ENCODE measurements around the gene VSIR.
A peak's percentile ranks its signal among the peaks of the same experiment; 100 is the strongest.

Gene VSIR

GRCh38 chr10:71806704-71807556 lies 33.6 kb upstream of the VSIR start:
- DNase-seq: no peak

GRCh38 chr10:71805776-71806703 lies 32.7 kb upstream of the VSIR start:
- DNase-seq: no peak

GRCh38 chr10:71804077-71804476 lies 30.8 kb upstream of the VSIR start:
- peak; percentile 84 for DNase-seq

GRCh38 chr10:71802715-71803488 lies 29.6 kb upstream of the VSIR start:
- no peak for DNase-seq

- DNase-seq: no peak
Observed at GRCh38 chr10:71802235-71802634, 28.9 kb upstream of the VSIR start.

- DNase-seq: peak; percentile 85
Observed at GRCh38 chr10:71801361-71801760, 28.0 kb upstream of the VSIR start.

- peak; percentile 34 for DNase-seq
Observed at GRCh38 chr10:71799608-71800453, 26.5 kb upstream of the VSIR start.

- no peak for DNase-seq
Observed at GRCh38 chr10:71799112-71799511, 25.8 kb upstream of the VSIR start.

- DNase-seq: no peak
Observed at GRCh38 chr10:71798308-71798624, 24.9 kb upstream of the VSIR start.

GRCh38 chr10:71797533-71798307 lies 24.4 kb upstream of the VSIR start:
- peak; percentile 97 for DNase-seq

- DNase-seq: no peak
Observed at GRCh38 chr10:71796749-71797405, 23.6 kb upstream of the VSIR start.

- peak; percentile 69 for DNase-seq
Observed at GRCh38 chr10:71795248-71795647, 21.9 kb upstream of the VSIR start.

GRCh38 chr10:71790749-71791440 lies 17.6 kb upstream of the VSIR start:
- no peak for DNase-seq

GRCh38 chr10:71789871-71790270 lies 16.6 kb upstream of the VSIR start:
- DNase-seq: no peak

- no peak for DNase-seq
Observed at GRCh38 chr10:71788954-71789353, 15.6 kb upstream of the VSIR start.

- DNase-seq: no peak
Observed at GRCh38 chr10:71784679-71785272, 11.5 kb upstream of the VSIR start.

- no peak for DNase-seq
Observed at GRCh38 chr10:71783917-71784678, 10.8 kb upstream of the VSIR start.

GRCh38 chr10:71782917-71783490 lies 9.7 kb upstream of the VSIR start:
- DNase-seq: no peak

All from OCI-M1 (cell line).